CD8-positive, alpha-beta memory T cell (primary cell): ENCODE measurements around the gene HBB. TPM values are rescaled to one million over a fixed set of nuclear protein-coding genes. Genes with fewer than 3 reads are reported as not detected.

ENCODE experiments used
- CTCF ChIA-PET: fragments of 350-600 bp; sonication (Branson Sonifier 250); formaldehyde crosslinking; loops from one replicate; lab custom pipeline; 2021; ENCODE audit warnings: antibody characterized with exemption; lab: Charles Lee
- POLR2A ChIA-PET: fragments of 350-600 bp; sonication (Branson Sonifier 250); formaldehyde crosslinking; loops from one replicate; lab custom pipeline; 2021; ENCODE audit warnings: antibody characterized with exemption; lab: Charles Lee
- DNase-seq, 5 donors: peaks; one replicate each; pipeline versions ENCODE4 v3.0.0 to v3.0.0-alpha.2; 2020 to 2022; ENCODE audit warnings: mixed read lengths in 1 of 5
- H3K27ac ChIP-seq: one replicate; pipeline ENCODE4 v1.7.0; 2013; ENCODE audit warnings: low read depth, mild to moderate bottlenecking, low read length, moderate library complexity
- H3K27me3 ChIP-seq: 2 replicates; pipeline ENCODE4 v1.7.0; 2013; ENCODE audit warnings: low read length, mild to moderate bottlenecking; ENCODE audit not compliant: insufficient read depth, poor library complexity, severe bottlenecking
- H3K36me3 ChIP-seq: 2 replicates; pipeline ENCODE4 v1.7.0; 2013; ENCODE audit warnings: mild to moderate bottlenecking, low read length, moderate library complexity; ENCODE audit not compliant: insufficient read depth
- H3K4me1 ChIP-seq: 2 replicates; pipeline ENCODE4 v1.7.0; 2013; ENCODE audit warnings: mild to moderate bottlenecking, low read length, moderate library complexity; ENCODE audit not compliant: insufficient read depth
- H3K4me3 ChIP-seq: 2 replicates; pipeline ENCODE4 v1.7.0; 2013; ENCODE audit warnings: mild to moderate bottlenecking, low read length
- H3K9me3 ChIP-seq: 2 replicates; pipeline ENCODE4 v1.7.0; 2013; ENCODE audit warnings: mild to moderate bottlenecking, low read length
- H3K27ac Mint-ChIP-seq, 8 donors: one replicate each; pipeline ENCODE4 v1.8.0; 2020 to 2021; ENCODE audit warnings: mixed read lengths in 8 of 8, mild to moderate bottlenecking in 6 of 8, inconsistent platforms in 3 of 8, moderate library complexity in 3 of 8
- H3K27me3 Mint-ChIP-seq, 2 donors: one replicate each; pipeline ENCODE4 v1.8.0; 2020 to 2021; ENCODE audit warnings: mixed read lengths in 2 of 2, mild to moderate bottlenecking in 1 of 2, moderate library complexity in 1 of 2
- H3K36me3 Mint-ChIP-seq, 3 donors: one replicate each; pipeline ENCODE4 v1.8.0; 2020 to 2021; ENCODE audit warnings: mixed read lengths in 3 of 3, inconsistent platforms in 1 of 3, mild to moderate bottlenecking in 1 of 3
- H3K4me1 Mint-ChIP-seq, 3 donors: one replicate each; pipeline ENCODE4 v1.8.0; 2020 to 2021; ENCODE audit warnings: mixed read lengths in 3 of 3, inconsistent platforms in 1 of 3, mild to moderate bottlenecking in 1 of 3
- H3K4me3 Mint-ChIP-seq, 7 donors: one replicate each; pipeline ENCODE4 v1.8.0; 2020 to 2021; ENCODE audit warnings: mixed read lengths in 7 of 7, mild to moderate bottlenecking in 6 of 7, moderate library complexity in 4 of 7, inconsistent platforms in 2 of 7
- H3K9me3 Mint-ChIP-seq, 5 donors: one replicate each; pipeline ENCODE4 v1.8.0; 2020 to 2022; ENCODE audit warnings: mixed read lengths in 5 of 5, mild to moderate bottlenecking in 3 of 5, moderate library complexity in 2 of 5, inconsistent platforms in 1 of 5
- polyA plus RNA-seq: library from polyadenylated mRNA; unstranded; fragments of 300-500 nt; fragmentation: Illumina TruSeq; gene quantifications from one replicate; pipeline ENCODE4 v1.2.3, GENCODE V29; 2021
- total RNA-seq, 2 experiments: library from RNA; stranded (reverse); gene quantifications; one replicate each; pipeline ENCODE4 v1.2.3, GENCODE V29; 2021

HBB gene
- total RNA-seq (not detected), polyA plus RNA-seq (not detected)

GRCh38 chr11:5226732-5227310, at the start of gene HBB:
Gene HBB, minus strand, starts transcription at chr11:5227071. Its CDS starts 50 bp downstream, at chr11:5227021.
- Mint-ChIP-seq H3K4me3 (no peak within 1 kb of the TSS), H3K27me3 (no peaks in the 10 kb centered on the region), H3K27ac (no peak within 1 kb of the TSS), H3K36me3 (no peaks in the 10 kb centered on the region), H3K9me3 (peaks cover 0 to 3% (median 0%) of the 10 kb centered on the region in 5 donors), H3K4me1 (no peaks in the 10 kb centered on the region)
- Histone ChIP-seq H3K36me3 (no peaks in the 10 kb centered on the region), H3K27ac (no peak within 1 kb of the TSS), H3K27me3 (no peaks in the 10 kb centered on the region), H3K4me3 (no peak within 1 kb of the TSS), H3K4me1 (no peaks in the 10 kb centered on the region), H3K9me3 (no peaks in the 10 kb centered on the region)
- CTCF ChIA-PET = no interaction called here
- POLR2A ChIA-PET = no interaction called here
- no peak for DNase-seq

DNA sequence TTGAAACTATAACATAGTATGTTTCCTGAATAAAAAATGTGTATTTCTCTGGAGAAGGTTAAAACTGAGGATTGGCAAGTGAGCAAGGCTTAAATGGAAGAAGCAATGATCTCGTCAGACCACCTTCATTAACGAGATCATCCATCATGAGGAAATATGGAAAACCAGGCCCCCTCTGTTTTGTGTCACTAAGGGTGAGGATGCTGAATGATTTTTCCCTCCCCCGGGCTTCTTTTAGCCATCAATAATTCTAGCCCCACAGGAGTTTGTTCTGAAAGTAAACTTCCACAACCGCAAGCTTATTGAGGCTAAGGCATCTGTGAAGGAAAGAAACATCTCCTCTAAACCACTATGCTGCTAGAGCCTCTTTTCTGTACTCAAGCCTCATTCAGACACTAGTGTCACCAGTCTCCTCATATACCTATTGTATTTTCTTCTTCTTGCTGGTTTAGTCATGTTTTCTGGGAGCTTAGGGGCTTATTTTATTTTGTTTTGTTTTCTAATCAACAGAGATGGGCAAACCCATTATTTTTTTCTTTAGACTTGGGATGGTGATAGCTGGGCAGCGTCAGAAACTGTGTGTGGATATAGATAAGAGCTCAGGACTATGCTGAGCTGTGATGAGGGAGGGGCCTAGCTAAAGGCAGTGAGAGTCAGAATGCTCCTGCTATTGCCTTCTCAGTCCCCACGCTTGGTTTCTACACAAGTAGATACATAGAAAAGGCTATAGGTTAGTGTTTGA, 48.7 kb upstream of the HBB start:
- Histone ChIP-seq H3K4me1 (no peaks in the 10 kb centered on the region), H3K27me3 (no peaks in the 10 kb centered on the region), H3K36me3 (no peaks in the 10 kb centered on the region), H3K9me3 (no peaks in the 10 kb centered on the region), H3K27ac (peak overlapping the region; percentile 64), H3K4me3 (no peak overlapping the region)
- Mint-ChIP-seq H3K36me3 (no peaks in the 10 kb centered on the region), H3K4me3 (no peak overlapping the region), H3K4me1 (no peaks in the 10 kb centered on the region), H3K9me3 (no peaks in the 10 kb centered on the region), H3K27ac (no peak overlapping the region), H3K27me3 (peaks cover 0 to 3% of the 10 kb centered on the region in 2 donors)
- no peak for DNase-seq
- CTCF ChIA-PET = interaction anchor here (1.2 kb wide), 1 partner anchor 14 kb away, joined by 3 read pairs; no protein-coding TSS in a partner anchor
- POLR2A ChIA-PET = no interaction called here

- Mint-ChIP-seq H3K27ac (no peak overlapping the region), H3K4me3 (no peak overlapping the region), H3K36me3 (no peaks in the 10 kb centered on the region), H3K4me1 (no peaks in the 10 kb centered on the region), H3K27me3 (peaks cover 0 to 3% of the 10 kb centered on the region in 2 donors), H3K9me3 (peaks cover 0 to 3% (median 0%) of the 10 kb centered on the region in 5 donors)
- peak overlapping the region; percentile 64 for H3K27ac ChIP-seq
- no peaks in the 10 kb centered on the region for H3K9me3 ChIP-seq
- DNase-seq = no peak
- POLR2A ChIA-PET = no interaction called here
- no peaks in the 10 kb centered on the region for H3K27me3 ChIP-seq
- no peaks in the 10 kb centered on the region for H3K36me3 ChIP-seq
- no peak overlapping the region for H3K4me3 ChIP-seq
- no peaks in the 10 kb centered on the region for H3K4me1 ChIP-seq
- CTCF ChIA-PET = no interaction called here
These were observed 47.5 kb upstream of the HBB start for GRCh38 chr11:5274395-5274794.

DNA sequence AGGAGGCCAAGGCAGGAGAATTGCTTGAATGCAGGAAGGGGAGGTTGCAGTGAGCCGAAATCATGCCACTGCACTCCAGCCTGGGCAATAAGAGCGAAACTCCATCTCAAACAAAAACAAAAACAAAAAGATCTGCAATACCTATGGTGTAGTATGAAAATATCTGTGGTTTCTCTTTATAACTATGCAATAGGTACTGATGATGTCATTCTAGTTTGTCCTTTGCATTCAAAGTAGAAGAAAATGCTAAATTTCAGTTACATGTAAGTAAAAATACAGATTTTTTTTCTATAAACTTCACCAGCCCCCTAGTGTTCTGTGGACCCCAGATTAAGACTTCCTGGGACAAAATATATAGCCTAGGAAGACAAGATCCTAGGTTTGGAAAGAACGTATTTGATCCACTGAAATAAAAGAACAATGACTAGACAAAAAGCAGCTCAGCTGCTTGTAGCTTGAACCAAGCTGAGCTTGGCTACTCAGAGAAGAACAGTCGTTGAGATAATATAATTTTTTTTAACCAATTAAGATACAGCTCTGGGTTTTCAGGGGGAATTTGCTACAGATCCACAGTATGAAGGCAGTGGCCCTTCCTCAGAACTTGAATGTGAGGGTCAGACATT, 45.6 kb upstream of the HBB start:
- H3K27ac ChIP-seq = peak overlapping the region; percentile 44
- H3K4me3 Mint-ChIP-seq = no peak overlapping the region

DNA sequence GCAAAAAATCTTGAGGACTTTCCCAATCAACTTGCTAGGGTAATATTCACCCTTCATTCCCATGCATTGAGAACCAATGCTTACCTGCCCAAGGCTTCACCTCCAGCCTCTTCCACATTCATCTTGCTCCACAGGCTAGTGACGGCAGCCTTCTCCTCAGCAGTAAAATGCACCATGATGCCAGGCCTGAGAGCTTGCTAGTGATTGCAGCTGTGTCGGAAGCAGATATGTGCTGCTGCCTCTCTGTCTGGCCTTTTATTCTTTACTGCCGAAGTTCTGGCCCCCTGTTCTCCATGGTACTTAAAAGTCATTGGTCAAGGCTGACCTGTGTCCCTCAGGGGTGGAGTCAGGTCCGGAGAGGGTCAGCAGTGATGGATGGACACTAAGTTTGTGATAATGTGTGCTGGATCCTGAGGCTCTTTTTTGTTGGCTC, 42.9 kb upstream of the HBB start, which contains the start of gene HBE1:
HBE1 (minus strand) TSS at position 231 of the 433 bp plus-strand sequence; CDS start at position 176, 55 bp downstream.
- CTCF ChIA-PET = no interaction called here
- POLR2A ChIA-PET = no interaction called here

More for the DNA sequence above, 45.6 kb upstream of the HBB start:
- Mint-ChIP-seq H3K27ac (no peak overlapping the region), H3K27me3 (peaks cover 0 to 3% of the 10 kb centered on the region in 2 donors), H3K4me1 (no peaks in the 10 kb centered on the region), H3K9me3 (peaks cover 0 to 3% (median 0%) of the 10 kb centered on the region in 5 donors), H3K36me3 (no peaks in the 10 kb centered on the region)
- H3K4me1 ChIP-seq = no peaks in the 10 kb centered on the region
- ChIA-PET POLR2A (no interaction called here), CTCF (no interaction called here)
- no peaks in the 10 kb centered on the region for H3K36me3 ChIP-seq
- no peaks in the 10 kb centered on the region for H3K27me3 ChIP-seq
- DNase-seq = no peak
- H3K4me3 ChIP-seq = no peak overlapping the region
- H3K9me3 ChIP-seq = no peaks in the 10 kb centered on the region

DNA sequence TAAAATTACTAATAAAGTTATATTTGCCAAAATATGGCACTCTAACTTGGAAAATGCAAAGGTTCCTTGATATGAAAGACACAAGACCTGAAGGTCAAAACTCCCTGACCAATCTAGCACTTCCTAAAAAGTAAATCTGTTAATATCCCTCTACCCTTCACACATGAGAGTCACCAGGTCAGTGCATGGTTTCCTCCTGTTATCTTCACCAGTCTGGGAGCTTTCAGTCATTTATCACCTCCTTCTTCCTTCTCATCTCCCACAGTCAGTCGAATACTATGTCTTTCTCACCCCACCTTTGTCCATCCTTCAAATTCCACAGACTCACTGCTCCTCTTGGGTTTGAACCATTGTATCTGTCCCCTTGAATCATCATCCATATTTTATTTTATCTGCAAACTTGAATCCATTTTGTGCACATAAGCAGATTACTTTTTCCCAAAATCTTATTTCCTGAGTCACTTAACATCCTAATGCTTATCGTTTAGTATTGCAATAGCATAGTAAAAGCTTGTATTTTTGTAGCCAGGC, 40.2 kb upstream of the HBB start:
- no peaks in the 10 kb centered on the region for H3K27me3 ChIP-seq
- H3K9me3 Mint-ChIP-seq = peaks cover 0 to 3% (median 0%) of the 10 kb centered on the region in 5 donors
- no peaks in the 10 kb centered on the region for H3K4me1 Mint-ChIP-seq
- no peak overlapping the region for H3K27ac Mint-ChIP-seq
- no peak for DNase-seq
- no peaks in the 10 kb centered on the region for H3K36me3 Mint-ChIP-seq
- H3K27ac ChIP-seq = no peak overlapping the region
- H3K4me3 ChIP-seq = no peak overlapping the region
- CTCF ChIA-PET = no interaction called here
- H3K36me3 ChIP-seq = no peaks in the 10 kb centered on the region
- H3K4me3 Mint-ChIP-seq = no peak overlapping the region
- POLR2A ChIA-PET = no interaction called here
- no peaks in the 10 kb centered on the region for H3K9me3 ChIP-seq
- no peaks in the 10 kb centered on the region for H3K27me3 Mint-ChIP-seq
- no peaks in the 10 kb centered on the region for H3K4me1 ChIP-seq

More for the DNA sequence above, 42.9 kb upstream of the HBB start, which contains the start of gene HBE1:
- Mint-ChIP-seq H3K4me3 (no peak within 1 kb of the TSS), H3K36me3 (no peaks in the 10 kb centered on the region), H3K27ac (no peak within 1 kb of the TSS), H3K4me1 (no peaks in the 10 kb centered on the region), H3K9me3 (peaks cover 0 to 3% (median 0%) of the 10 kb centered on the region in 5 donors), H3K27me3 (no peaks in the 10 kb centered on the region)
- no peaks in the 10 kb centered on the region for H3K36me3 ChIP-seq
- no peaks in the 10 kb centered on the region for H3K9me3 ChIP-seq
- H3K27ac ChIP-seq = no peak within 1 kb of the TSS
- no peaks in the 10 kb centered on the region for H3K27me3 ChIP-seq
- H3K4me3 ChIP-seq = no peak within 1 kb of the TSS
- H3K4me1 ChIP-seq = no peaks in the 10 kb centered on the region
- DNase-seq = no peak

DNA sequence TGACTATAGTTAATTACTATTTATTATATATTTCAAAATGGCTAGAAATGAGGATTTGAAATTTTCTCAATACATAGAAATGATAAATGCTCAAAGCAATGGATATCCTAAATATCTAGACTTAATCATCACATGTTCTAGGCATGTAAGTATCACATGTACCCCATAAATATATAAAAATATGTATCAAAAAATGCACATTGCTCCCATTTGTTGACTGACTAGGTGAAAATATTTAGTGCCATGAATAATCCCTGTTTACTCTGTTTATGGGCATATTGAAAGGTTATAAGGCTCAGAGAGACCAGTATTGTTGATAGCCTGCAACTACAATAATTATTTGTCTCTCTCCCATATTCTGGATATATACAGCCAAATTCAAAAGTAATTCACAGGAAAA, 39.7 kb upstream of the HBB start:
- no peak for DNase-seq
- H3K27ac ChIP-seq = no peak overlapping the region
- H3K4me3 ChIP-seq = no peak overlapping the region
- no peaks in the 10 kb centered on the region for H3K27me3 ChIP-seq
- Mint-ChIP-seq H3K36me3 (no peaks in the 10 kb centered on the region), H3K27me3 (no peaks in the 10 kb centered on the region), H3K9me3 (peaks cover 0 to 3% (median 0%) of the 10 kb centered on the region in 5 donors), H3K27ac (no peak overlapping the region), H3K4me1 (no peaks in the 10 kb centered on the region), H3K4me3 (no peak overlapping the region)
- H3K9me3 ChIP-seq = no peaks in the 10 kb centered on the region
- no peaks in the 10 kb centered on the region for H3K4me1 ChIP-seq
- ChIA-PET CTCF (no interaction called here), POLR2A (no interaction called here)
- no peaks in the 10 kb centered on the region for H3K36me3 ChIP-seq

- no peaks in the 10 kb centered on the region for H3K27me3 ChIP-seq
- H3K9me3 Mint-ChIP-seq = peaks cover 0 to 3% (median 0%) of the 10 kb centered on the region in 5 donors
- H3K4me1 Mint-ChIP-seq = no peaks in the 10 kb centered on the region
- H3K36me3 Mint-ChIP-seq = no peaks in the 10 kb centered on the region
- no peak overlapping the region for H3K27ac ChIP-seq
- no peaks in the 10 kb centered on the region for H3K36me3 ChIP-seq
- no peak overlapping the region for H3K4me3 Mint-ChIP-seq
- no peak for DNase-seq
- CTCF ChIA-PET = no interaction called here
- H3K27ac Mint-ChIP-seq = no peak overlapping the region
- no peaks in the 10 kb centered on the region for H3K9me3 ChIP-seq
- H3K4me1 ChIP-seq = no peaks in the 10 kb centered on the region
- H3K27me3 Mint-ChIP-seq = no peaks in the 10 kb centered on the region
- POLR2A ChIA-PET = no interaction called here
- H3K4me3 ChIP-seq = no peak overlapping the region
These were observed 39.0 kb upstream of the HBB start for GRCh38 chr11:5265832-5266231.
